PC-9 (cell line): ENCODE measurements around the gene KLF15. TPM values are rescaled to one million over a fixed set of nuclear protein-coding genes. Genes with fewer than 3 reads are reported as not detected.

Experiments
- BruUV-seq: library from RNA; stranded (reverse); fragments of 400-500 nt; replicated peaks from 2 replicates; lab custom pipeline; 2021; lab: Mats Ljungman, UMichigan
- CTCF ChIA-PET: fragments of 300-600 bp; sonication (Branson Sonifier 250); formaldehyde crosslinking; loops from one replicate; lab custom pipeline; 2022; ENCODE audit warnings: antibody characterized with exemption; lab: Charles Lee
- POLR2A ChIA-PET: fragments of 300-600 bp; sonication (Branson Sonifier 250); formaldehyde crosslinking; loops from one replicate; lab custom pipeline; 2022; ENCODE audit warnings: antibody characterized with exemption; ENCODE audit not compliant: unreplicated experiment; lab: Charles Lee
- DNase-seq, 2 experiments: peaks; one replicate each; pipeline versions ENCODE4 v3.0.0 to v3.0.0-alpha.2; 2015 to 2022; ENCODE audit warnings: mixed read lengths in 1 of 2
- H2AFZ ChIP-seq: fragments of 200-600 bp; sonication (generic); 2 replicates; pipeline ENCODE4 v1.8.1; 2017; ENCODE audit warnings: antibody characterized with exemption
- H3F3A ChIP-seq: fragments of 200-600 bp; sonication (generic); 2 replicates; pipeline ENCODE4 v1.8.1; 2017; ENCODE audit warnings: antibody characterized with exemption, mild to moderate bottlenecking, low read depth; ENCODE audit not compliant: insufficient read depth
- H3K27ac ChIP-seq: fragments of 200-600 bp; sonication (generic); 2 replicates; pipeline ENCODE4 v1.6.1; 2016; ENCODE audit warnings: mixed run types
- H3K27me3 ChIP-seq: fragments of 200-600 bp; sonication (generic); 2 replicates; pipeline ENCODE4 v1.6.1; 2016; ENCODE audit warnings: low read depth, mixed run types; ENCODE audit not compliant: insufficient read depth
- H3K36me3 ChIP-seq: fragments of 200-600 bp; sonication (generic); 2 replicates; pipeline ENCODE4 v1.6.1; 2016; ENCODE audit warnings: low read depth, mixed run types
- H3K4me1 ChIP-seq: fragments of 200-600 bp; sonication (generic); replicated peaks from 2 replicates; pipeline ENCODE4 v1.6.1; 2016; ENCODE audit warnings: mixed run types; ENCODE audit not compliant: insufficient read depth
- H3K4me2 ChIP-seq: fragments of 200-600 bp; sonication (generic); 2 replicates; pipeline ENCODE4 v1.6.1; 2017; ENCODE audit warnings: mixed run types
- H3K4me3 ChIP-seq: fragments of 200-600 bp; sonication (generic); 2 replicates; pipeline ENCODE4 v1.6.1; 2016; ENCODE audit warnings: mixed run types
- H3K79me2 ChIP-seq: fragments of 200-600 bp; sonication (generic); 2 replicates; pipeline ENCODE4 v1.6.1; 2017; ENCODE audit warnings: low read depth, mixed run types
- H3K9me2 ChIP-seq: fragments of 200-600 bp; sonication (generic); 2 replicates; pipeline ENCODE4 v1.8.1; 2017; ENCODE audit warnings: mild to moderate bottlenecking; ENCODE audit not compliant: insufficient read depth
- H3K9me3 ChIP-seq: fragments of 200-600 bp; sonication (generic); 2 replicates; pipeline ENCODE4 v1.8.1; 2016; ENCODE audit warnings: low read depth; ENCODE audit not compliant: insufficient read depth
- H4K20me1 ChIP-seq: fragments of 200-600 bp; sonication (generic); 2 replicates; pipeline ENCODE4 v1.8.1; 2017; ENCODE audit not compliant: insufficient read depth
- CTCF ChIP-seq: fragments of 200-600 bp; sonication (generic); conservative IDR thresholded peaks from 2 replicates; pipeline ENCODE4 v1.6.1; 2017; ENCODE audit warnings: mixed run types, antibody characterized with exemption, mild to moderate bottlenecking, moderate library complexity
- EZH2 ChIP-seq: fragments of 200-600 bp; sonication (generic); IDR thresholded peaks from 2 replicates; pipeline ENCODE4 v1.8.0; 2017; ENCODE audit warnings: antibody characterized with exemption, low read depth
- intact Hi-C: fragments of 100-400 bp; cut with micrococcal nuclease; formaldehyde crosslinking; loops from one replicate; pipeline ENCODE4 v1.10.0; 2022; ENCODE audit not compliant: unreplicated experiment
- total RNA-seq: library from RNA; stranded (reverse); gene quantifications from 2 replicates; pipeline ENCODE4 v1.2.3, GENCODE V29; 2021

Gene KLF15
- total RNA-seq, 1 experiment from 2014 or later: 0.70 TPM

GRCh38 chr3:126344380-126345041 is 12.7 kb downstream of the KLF15 start:
- H3K36me3 ChIP-seq: no peaks in the 10 kb centered on the region
- no peaks in the 10 kb centered on the region for H3K79me2 ChIP-seq
- no peak overlapping the region for H2AFZ ChIP-seq
- no peaks in the 10 kb centered on the region for H3F3A ChIP-seq
- intact Hi-C loops: no loop called here
- no peaks in the 10 kb centered on the region for H3K9me3 ChIP-seq
- H4K20me1 ChIP-seq: no peaks in the 10 kb centered on the region
- no peak overlapping the region for H3K4me3 ChIP-seq
- no peak for DNase-seq
- H3K27ac ChIP-seq: no peak overlapping the region
- H3K4me1 ChIP-seq: no peaks in the 10 kb centered on the region
- H3K27me3 ChIP-seq: peaks cover 11% of the 10 kb centered on the region; the same call in 1 of the 2 replicates
- no peak overlapping the region for H3K4me2 ChIP-seq
- no TSS peak for BruUV-seq
- TF ChIP-seq CTCF: no peak
- TF ChIP-seq EZH2: no peak
- POLR2A ChIA-PET: no interaction called here
- no peaks in the 10 kb centered on the region for H3K9me2 ChIP-seq
- CTCF ChIA-PET: no interaction called here

GRCh38 chr3:126343649-126344035 is 13.6 kb downstream of the KLF15 start:
- no peaks in the 10 kb centered on the region for H3F3A ChIP-seq

GRCh38 chr3:126342991-126343648 is 14.1 kb downstream of the KLF15 start:
- H3K9me3 ChIP-seq: no peaks in the 10 kb centered on the region
- CTCF ChIA-PET: no interaction called here
- H3F3A ChIP-seq: no peaks in the 10 kb centered on the region
- H3K36me3 ChIP-seq: no peaks in the 10 kb centered on the region
- no peak for TF ChIP-seq CTCF
- no peak overlapping the region for H2AFZ ChIP-seq
- H3K4me3 ChIP-seq: no peak overlapping the region
- intact Hi-C loops: no loop called here
- no peak overlapping the region for H3K4me2 ChIP-seq
- POLR2A ChIA-PET: interaction anchor here (0.7 kb wide), 1 partner anchor 105 kb away, joined by 5 read pairs; no protein-coding TSS in a partner anchor
- BruUV-seq: no TSS peak
- no peaks in the 10 kb centered on the region for H3K9me2 ChIP-seq
- H3K27me3 ChIP-seq: peaks cover 25% of the 10 kb centered on the region
- H3K4me1 ChIP-seq: no peaks in the 10 kb centered on the region
- no peaks in the 10 kb centered on the region for H4K20me1 ChIP-seq
- no peaks in the 10 kb centered on the region for H3K79me2 ChIP-seq
- DNase-seq: no peak
- H3K27ac ChIP-seq: no peak overlapping the region

More at GRCh38 chr3:126343649-126344035, 13.6 kb downstream of the KLF15 start:
- TF ChIP-seq EZH2: no peak
- no peak for TF ChIP-seq CTCF
- H3K4me1 ChIP-seq: no peaks in the 10 kb centered on the region
- no peak overlapping the region for H3K4me2 ChIP-seq
- H3K4me3 ChIP-seq: no peak overlapping the region
- H3K27ac ChIP-seq: no peak overlapping the region
- ChIA-PET CTCF (no interaction called here), POLR2A (no interaction called here)
- H3K27me3 ChIP-seq: peaks cover 20% of the 10 kb centered on the region
- intact Hi-C loops: no loop called here
- H3K79me2 ChIP-seq: no peaks in the 10 kb centered on the region
- H3K9me3 ChIP-seq: no peaks in the 10 kb centered on the region
- H3K9me2 ChIP-seq: no peaks in the 10 kb centered on the region
- no peaks in the 10 kb centered on the region for H3K36me3 ChIP-seq
- BruUV-seq: no TSS peak
- H4K20me1 ChIP-seq: no peaks in the 10 kb centered on the region
- no peak for DNase-seq
- no peak overlapping the region for H2AFZ ChIP-seq
